Activated CD8-positive, alpha-beta memory T cell treated with anti-CD3 and anti-CD28 coated beads for 24 hours (primary cell): Measurements from ENCODE around the gene TNFSF9.
"Not testable (repeated sequence)": the region's sequence is repeated elsewhere in the genome, so short reads cannot be mapped to it uniquely, and the experiment has no call there.

Experiments
- DNase-seq: peaks from one replicate; pipeline ENCODE4 v3.0.0-alpha.2; 2020

The TNFSF9 gene

GRCh38 chr19:6532244-6532999 is 1.6 kb downstream of the TNFSF9 start:
- DNase-seq = peak; percentile 64

- DNase-seq = no peak
These were observed 2.1 kb downstream of the TNFSF9 start for GRCh38 chr19:6533000-6533328.

- no peak for DNase-seq
These were observed 3.1 kb downstream of the TNFSF9 start for GRCh38 chr19:6533746-6534418.

GRCh38 chr19:6534451-6535093 is 3.7 kb downstream of the TNFSF9 start:
- no peak for DNase-seq

GRCh38 chr19:6535558-6536137 is 4.8 kb downstream of the TNFSF9 start:
- no peak for DNase-seq

- no peak for DNase-seq
These were observed 8.7 kb downstream of the TNFSF9 start for GRCh38 chr19:6539514-6539913.

- DNase-seq = no peak
These were observed 10.3 kb downstream of the TNFSF9 start for GRCh38 chr19:6540918-6541689.

GRCh38 chr19:6543866-6544347 is 13.1 kb downstream of the TNFSF9 start:
- DNase-seq = no peak

- DNase-seq = not testable (repeated sequence)
These were observed 19.9 kb downstream of the TNFSF9 start for GRCh38 chr19:6550679-6551078.

- no peak for DNase-seq
These were observed 20.3 kb downstream of the TNFSF9 start for GRCh38 chr19:6551091-6551490.

- peak; percentile 81 for DNase-seq
These were observed 21.0 kb downstream of the TNFSF9 start for GRCh38 chr19:6551607-6552450.

- no peak for DNase-seq
These were observed 25.2 kb downstream of the TNFSF9 start for GRCh38 chr19:6556043-6556449.

- no peak for DNase-seq
These were observed 25.8 kb downstream of the TNFSF9 start for GRCh38 chr19:6556480-6557195.

- DNase-seq = not testable (repeated sequence)
These were observed 31.6 kb downstream of the TNFSF9 start for GRCh38 chr19:6562437-6562836.

GRCh38 chr19:6564393-6564792 is 33.6 kb downstream of the TNFSF9 start:
- no peak for DNase-seq

- DNase-seq = not testable (repeated sequence)
These were observed 35.9 kb downstream of the TNFSF9 start for GRCh38 chr19:6566727-6567126.

GRCh38 chr19:6568010-6568526 is 37.2 kb downstream of the TNFSF9 start:
- no peak for DNase-seq

GRCh38 chr19:6568816-6569215 is 38.0 kb downstream of the TNFSF9 start:
- DNase-seq = no peak

GRCh38 chr19:6570764-6571163 is 39.9 kb downstream of the TNFSF9 start:
- DNase-seq = no peak

GRCh38 chr19:6571167-6571566 is 40.3 kb downstream of the TNFSF9 start:
- DNase-seq = no peak

- no peak for DNase-seq
These were observed 41.4 kb downstream of the TNFSF9 start for GRCh38 chr19:6572217-6572616.
